Endothelial cell of umbilical vein (primary cell): ENCODE measurements around the gene ALKBH5.
A peak's percentile ranks its signal among the peaks of the same experiment; 100 is the strongest.

Experiments
- EZH2 ChIP-seq: IDR thresholded peaks from 2 replicates; pipeline ENCODE4 v1.6.1; 2012; ENCODE audit warnings: borderline replicate concordance, low read depth, mild to moderate bottlenecking, moderate library complexity, low read length, inconsistent platforms; ENCODE audit not compliant: severe bottlenecking
- JUN ChIP-seq: IDR thresholded peaks from 2 replicates; pipeline ENCODE4 v1.6.1; 2011; ENCODE audit warnings: borderline replicate concordance, low read depth; ENCODE audit not compliant: insufficient read length, insufficient read depth
- POLR2AphosphoS5 ChIP-seq: IDR thresholded peaks from 2 replicates; pipeline ENCODE4 v1.6.1; 2012; ENCODE audit warnings: low read depth, mild to moderate bottlenecking, control low read depth, low read length, moderate library complexity; ENCODE audit not compliant: insufficient read depth
- TF ChIP-seq, protein P1 (sequence below), 2 donors: IDR thresholded peaks; 1 replicate in 1 of 2; 2 replicates in 1 of 2; pipeline ENCODE4 v1.5.1; 2011; ENCODE audit warnings: low read length in 2 of 2, mild to moderate bottlenecking in 2 of 2, moderate library complexity in 2 of 2, control low read depth in 1 of 2, inconsistent platforms in 1 of 2, low read depth in 1 of 2; ENCODE audit not compliant: insufficient read depth in 1 of 2; ENCODE audit errors: extremely low read depth in 1 of 2

DNA sequence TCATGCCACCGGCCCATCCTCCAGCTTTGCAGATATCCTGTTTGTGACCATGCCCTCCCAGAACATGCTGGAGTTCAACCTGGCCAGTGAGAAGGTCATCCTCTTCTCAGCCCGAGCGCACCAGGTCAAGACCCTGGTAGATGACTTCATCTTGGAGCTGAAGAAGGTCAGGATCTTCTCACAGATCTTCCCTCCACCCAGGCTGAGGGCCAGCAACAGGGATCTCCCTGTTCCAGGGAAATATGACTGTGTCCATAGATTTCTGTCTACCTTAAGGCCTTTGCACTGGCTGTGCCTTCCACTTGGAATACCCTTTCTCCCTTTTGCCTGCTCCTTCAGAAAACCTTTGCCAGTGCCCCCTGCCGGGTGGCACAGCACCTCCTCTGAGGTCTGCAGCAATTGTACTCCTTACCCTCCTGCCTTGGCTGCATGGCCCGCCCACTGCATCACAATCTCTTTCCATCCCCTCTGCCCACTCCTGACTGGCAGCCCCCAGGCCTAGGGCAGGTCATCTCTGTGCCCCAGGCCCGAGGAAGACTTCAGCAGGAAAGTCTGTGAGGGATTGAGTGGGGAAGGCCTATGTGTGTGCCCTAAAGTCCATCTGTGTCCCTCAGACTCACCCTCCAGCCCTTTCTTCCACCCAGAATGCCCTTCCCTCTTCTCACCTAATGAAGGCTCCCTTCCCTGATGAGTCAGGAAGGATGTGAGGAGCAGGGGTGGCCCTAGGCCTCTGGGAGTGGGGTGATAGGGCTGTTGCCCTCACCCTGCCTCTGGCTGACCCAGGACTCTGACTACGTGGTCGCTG is 27.3 kb upstream of the ALKBH5 start:
- TF ChIP-seq, protein P1, sequence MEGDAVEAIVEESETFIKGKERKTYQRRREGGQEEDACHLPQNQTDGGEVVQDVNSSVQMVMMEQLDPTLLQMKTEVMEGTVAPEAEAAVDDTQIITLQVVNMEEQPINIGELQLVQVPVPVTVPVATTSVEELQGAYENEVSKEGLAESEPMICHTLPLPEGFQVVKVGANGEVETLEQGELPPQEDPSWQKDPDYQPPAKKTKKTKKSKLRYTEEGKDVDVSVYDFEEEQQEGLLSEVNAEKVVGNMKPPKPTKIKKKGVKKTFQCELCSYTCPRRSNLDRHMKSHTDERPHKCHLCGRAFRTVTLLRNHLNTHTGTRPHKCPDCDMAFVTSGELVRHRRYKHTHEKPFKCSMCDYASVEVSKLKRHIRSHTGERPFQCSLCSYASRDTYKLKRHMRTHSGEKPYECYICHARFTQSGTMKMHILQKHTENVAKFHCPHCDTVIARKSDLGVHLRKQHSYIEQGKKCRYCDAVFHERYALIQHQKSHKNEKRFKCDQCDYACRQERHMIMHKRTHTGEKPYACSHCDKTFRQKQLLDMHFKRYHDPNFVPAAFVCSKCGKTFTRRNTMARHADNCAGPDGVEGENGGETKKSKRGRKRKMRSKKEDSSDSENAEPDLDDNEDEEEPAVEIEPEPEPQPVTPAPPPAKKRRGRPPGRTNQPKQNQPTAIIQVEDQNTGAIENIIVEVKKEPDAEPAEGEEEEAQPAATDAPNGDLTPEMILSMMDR (IDR thresholded peaks at IDR 0.05; ENCODE audit: extremely low read depth in 1 of 2, insufficient read depth in 1 of 2, low read depth in 1 of 2, low read length in 2 of 2) = peak; percentile 5 to 10
- no peak for TF ChIP-seq EZH2
- TF ChIP-seq POLR2AphosphoS5 = no peak
- no peak for TF ChIP-seq JUN
